Epithelial cell of esophagus (primary cell): Measurements from ENCODE around the gene KIAA0825.
A peak's percentile ranks its signal among the peaks of the same experiment; 100 is the strongest.

Experiments
- DNase-seq: peaks from one replicate; pipeline ENCODE4 v3.0.0; 2010; ENCODE audit warnings: low read depth
- H3K4me3 ChIP-seq: 2 replicates; pipeline ENCODE4 v1.5.1; 2011; ENCODE audit warnings: mild to moderate bottlenecking, low read length, control low read depth
- CTCF ChIP-seq: IDR thresholded peaks from 2 replicates; pipeline ENCODE4 v1.5.1; 2011; ENCODE audit warnings: low read depth, mild to moderate bottlenecking, low read length, control low read depth, inconsistent platforms; ENCODE audit not compliant: insufficient read depth; ENCODE audit errors: missing control alignments

The KIAA0825 gene

DNA sequence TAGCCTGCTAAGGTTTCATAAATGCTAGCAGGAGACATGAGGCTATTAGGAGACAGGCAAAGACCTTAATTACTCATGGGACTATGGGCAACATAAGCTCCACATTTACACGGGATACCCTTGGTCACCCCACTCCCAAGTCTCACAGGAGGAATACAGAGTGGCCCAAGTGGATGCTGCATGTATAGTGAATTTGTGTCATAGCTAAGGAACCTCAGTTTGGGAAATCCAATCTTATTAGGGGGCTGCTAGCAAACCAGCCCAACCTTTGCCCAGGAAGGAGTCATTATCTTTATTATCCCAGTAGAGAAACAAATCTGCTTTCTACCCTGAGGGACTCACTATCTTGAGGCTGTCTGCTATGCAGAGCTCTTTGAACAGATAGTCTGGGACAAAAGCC, 405.9 kb downstream of the KIAA0825 start:
- DNase-seq: no peak
- no peak overlapping the region for H3K4me3 ChIP-seq
- TF ChIP-seq CTCF: no peak

- DNase-seq: peak; percentile 0
- H3K4me3 ChIP-seq: no peak overlapping the region
- TF ChIP-seq CTCF: no peak
Measured at GRCh38 chr5:94209774-94210355, 408.5 kb downstream of the KIAA0825 start.

DNA sequence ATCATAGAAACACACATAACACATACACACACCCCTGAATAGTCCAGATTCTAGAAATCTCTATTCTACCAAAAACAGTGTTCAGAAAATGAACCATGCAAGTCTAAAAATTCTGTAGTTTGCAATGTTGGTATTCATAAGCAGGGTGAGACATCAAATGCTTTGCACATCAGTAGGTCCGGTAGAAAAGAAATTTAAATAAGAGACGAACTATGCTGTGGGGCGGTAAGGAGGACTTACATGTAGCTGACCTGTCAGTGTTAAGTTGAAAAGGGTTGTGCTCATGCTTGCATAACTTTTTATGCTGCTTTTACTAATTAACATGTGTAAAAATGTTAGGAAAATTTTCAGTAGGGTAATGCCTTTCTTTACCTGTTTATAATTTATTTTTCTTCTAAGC, 409.1 kb downstream of the KIAA0825 start:
- no peak for TF ChIP-seq CTCF
- no peak overlapping the region for H3K4me3 ChIP-seq
- DNase-seq: no peak

GRCh38 chr5:94199566-94199965, 418.8 kb downstream of the KIAA0825 start:
- no peak overlapping the region for H3K4me3 ChIP-seq
- no peak for DNase-seq
- TF ChIP-seq CTCF: no peak

DNA sequence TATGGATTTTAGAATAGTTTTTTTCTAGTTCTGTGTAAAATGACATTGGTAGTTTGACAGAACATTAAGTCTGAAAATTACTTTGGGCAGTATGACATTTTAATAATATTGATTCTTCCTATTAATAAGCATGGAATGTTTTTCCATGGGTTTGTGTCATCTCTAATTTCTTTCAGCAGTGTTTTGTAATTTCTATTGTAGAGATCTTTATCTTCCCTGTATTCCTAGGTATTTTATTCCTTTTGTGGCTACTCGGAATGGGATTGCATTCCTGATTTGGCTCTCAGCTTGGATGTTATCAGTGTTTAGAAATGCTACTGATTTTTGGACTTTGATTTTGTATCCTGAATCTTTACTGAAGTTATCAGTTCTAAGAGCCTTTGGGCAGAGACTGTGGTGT, 420.4 kb downstream of the KIAA0825 start:
- no peak for DNase-seq
- TF ChIP-seq CTCF: no peak
- no peak overlapping the region for H3K4me3 ChIP-seq

DNA sequence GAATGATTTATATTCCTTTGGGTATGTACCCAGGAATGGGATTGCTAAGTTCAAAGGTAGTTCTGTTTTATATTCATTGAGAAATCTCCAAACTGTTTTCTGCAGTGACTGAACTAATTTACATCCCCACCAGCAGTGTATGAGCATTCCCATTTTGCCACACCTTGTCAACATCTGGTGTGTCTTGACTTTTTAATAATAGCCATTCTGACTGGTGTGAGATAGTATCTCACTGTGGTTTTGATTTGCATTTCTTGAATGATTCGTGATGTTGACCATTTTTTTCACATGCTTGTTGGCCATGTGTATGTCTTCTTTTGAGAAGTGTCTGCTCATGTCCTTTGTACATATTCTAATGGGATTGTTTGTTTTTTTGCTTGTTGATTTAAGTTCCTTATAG, 421.5 kb downstream of the KIAA0825 start:
- no peak overlapping the region for H3K4me3 ChIP-seq
- no peak for TF ChIP-seq CTCF
- DNase-seq: no peak

- DNase-seq: no peak
- H3K4me3 ChIP-seq: no peak overlapping the region
- TF ChIP-seq CTCF: no peak
Measured at GRCh38 chr5:94192658-94193391, 425.6 kb downstream of the KIAA0825 start.
